Fibroblast of lung (primary cell): ENCODE data around the gene SRPRB.

Source experiments
- CTCF ChIP-seq, 2 donors: IDR thresholded peaks in 1 of 2; conservative IDR thresholded peaks in 1 of 2; 1 replicate in 1 of 2; 2 replicates in 1 of 2; pipeline ENCODE4 v1.5.1; 2011 to 2012; ENCODE audit warnings: low read length in 2 of 2, control low read depth in 1 of 2, inconsistent platforms in 1 of 2, low read depth in 1 of 2, mild to moderate bottlenecking in 1 of 2
- EZH2 ChIP-seq: IDR thresholded peaks from 2 replicates; pipeline ENCODE4 v1.5.1; 2012; ENCODE audit warnings: low read length, control low read depth, mild to moderate bottlenecking; ENCODE audit errors: missing control alignments

GRCh38 chr3:133837487-133838295, 32.1 kb downstream of the SRPRB start:
- no peak for TF ChIP-seq CTCF (conservative IDR thresholded peaks at IDR 0.05 in 1 of 2, IDR thresholded peaks at IDR 0.05 in 1 of 2; ENCODE audit: low read depth in 1 of 2, low read length in 2 of 2)
- no peak for TF ChIP-seq EZH2
